K562 (cell line): Measurements from ENCODE around the gene OVOL3. TPM values are rescaled to one million over a fixed set of nuclear protein-coding genes. Genes with fewer than 3 reads are reported as not detected.

ENCODE experiments used
- ATAC-seq: fragments of 200-7000 bp; cut with Tn5 transposase; 3 replicates; pipeline ENCODE4 v1.9.1; 2020; ENCODE audit warnings: moderate library complexity
- BruUV-seq: library from RNA; stranded (reverse); fragments of 400-500 nt; replicated peaks from 2 replicates; lab custom pipeline; 2021; lab: Mats Ljungman, UMichigan
- CTCF ChIA-PET: fragments of 300-600 bp; formaldehyde crosslinking; extraction: SDS; loops from one replicate; lab custom pipeline; 2021; ENCODE audit warnings: low intra/inter-chr PET ratio; lab: Yijun Ruan, JAX
- POLR2A ChIA-PET: fragments of 300-600, 350-650 bp; sonication (Branson Sonifier 250); formaldehyde crosslinking; extraction: SDS; loops from one replicate; lab custom pipeline; 2021; ENCODE audit warnings: antibody characterized with exemption, inconsistent platforms; lab: Yijun Ruan, JAX
- DNase-seq, 4 experiments: peaks; one replicate each; pipeline versions ENCODE4 v3.0.0 to v3.0.0-alpha.2; 2011 to 2018; ENCODE audit warnings: low spot score in 3 of 4, mixed read lengths in 3 of 4; ENCODE audit errors: extremely low read depth in 1 of 4
- FAIRE-seq: peaks from 2 replicates; lab custom pipeline; 2011; peaks lifted over from hg19 to GRCh38; lab: Jason Lieb, UNC
- H2AFZ ChIP-seq: 2 replicates; pipeline ENCODE4 v1.6.0; 2011; ENCODE audit warnings: low read depth, low read length, control low read depth, inconsistent platforms
- H3K27ac ChIP-seq: fragments of 200-600 bp; 3 replicates; pipeline ENCODE4 v1.8.0; 2011; ENCODE audit warnings: low read depth, mild to moderate bottlenecking, control low read depth, inconsistent platforms, low read length, moderate library complexity, mixed read lengths; ENCODE audit errors: extremely low read depth
- H3K27me3 ChIP-seq, 2 experiments: fragments of 300-600 bp in 1 of 2; 2 replicates in 1 of 2; 3 replicates in 1 of 2; pipeline versions ENCODE4 v1.6.0 to v1.8.0; 2011; ENCODE audit warnings: inconsistent platforms in 2 of 2, low read length in 2 of 2, mild to moderate bottlenecking in 1 of 2, mixed read lengths in 1 of 2, moderate library complexity in 1 of 2; ENCODE audit not compliant: control insufficient read depth in 2 of 2, insufficient read depth in 2 of 2
- H3K36me3 ChIP-seq: fragments of 300-600 bp; 3 replicates; pipeline ENCODE4 v1.8.0; 2011; ENCODE audit warnings: mild to moderate bottlenecking, low read length, inconsistent platforms; ENCODE audit not compliant: control insufficient read depth, insufficient read depth
- H3K4me1 ChIP-seq, 2 experiments: fragments of 200-600 bp in 1 of 2; replicated peaks in 1 of 2; 2 replicates in 1 of 2; 3 replicates in 1 of 2; pipeline versions ENCODE4 v1.5.1 to v1.8.0; 2011; ENCODE audit warnings: inconsistent platforms in 2 of 2, low read length in 2 of 2, mild to moderate bottlenecking in 1 of 2, mixed read lengths in 1 of 2, moderate library complexity in 1 of 2; ENCODE audit not compliant: control insufficient read depth in 2 of 2, insufficient read depth in 2 of 2
- H3K4me2 ChIP-seq: 2 replicates; pipeline ENCODE4 v1.6.1; 2011; ENCODE audit warnings: low read length, control low read depth, inconsistent platforms, mixed read lengths; ENCODE audit not compliant: insufficient read depth
- H3K4me3 ChIP-seq: fragments of 200-600 bp; sonication (generic), shearing (Covaris generic); 2 replicates; pipeline ENCODE4 v1.5.1; 2016; ENCODE audit warnings: control low read depth, inconsistent platforms
- H3K79me2 ChIP-seq: fragments of 200-600 bp; 3 replicates; pipeline ENCODE4 v1.8.0; 2011; ENCODE audit warnings: low read length, inconsistent platforms; ENCODE audit not compliant: control insufficient read depth, insufficient read depth
- H3K9ac ChIP-seq, 2 experiments: 2 replicates each; pipeline versions ENCODE4 v1.6.0 to v1.6.1; 2011; ENCODE audit warnings: low read depth in 2 of 2, low read length in 2 of 2, control low read depth in 1 of 2, inconsistent platforms in 1 of 2, mild to moderate bottlenecking in 1 of 2, mixed read lengths in 1 of 2; ENCODE audit not compliant: insufficient read depth in 1 of 2
- H3K9me1 ChIP-seq: one replicate; pipeline ENCODE4 v1.6.0; 2011; ENCODE audit warnings: inconsistent platforms, mild to moderate bottlenecking, low read length, moderate library complexity; ENCODE audit not compliant: control insufficient read depth, insufficient read depth
- H3K9me3 ChIP-seq: replicated peaks from 2 replicates; pipeline ENCODE4 v1.5.1; 2011; ENCODE audit warnings: low read depth, low read length, inconsistent platforms; ENCODE audit not compliant: control insufficient read depth, insufficient read depth
- H4K20me1 ChIP-seq: replicated peaks from 2 replicates; pipeline ENCODE4 v1.6.1; 2011; ENCODE audit warnings: low read length, inconsistent platforms, mixed read lengths; ENCODE audit not compliant: control insufficient read depth, insufficient read depth
- CHD1 ChIP-seq: fragments of 200-600 bp; sonication (generic); IDR thresholded peaks from one replicate; pipeline ENCODE4 v1.6.1; 2012; ENCODE audit warnings: mild to moderate bottlenecking, moderate library complexity, low read length, inconsistent platforms
- ELF4 ChIP-seq: fragments of 450-650 bp; formaldehyde crosslinking; IDR thresholded peaks from 2 replicates; pipeline ENCODE4 v1.4.0; 2022; ENCODE audit warnings: missing genetic modification characterization
- FOXO4 ChIP-seq: fragments of 450-650 bp; formaldehyde crosslinking; IDR thresholded peaks from 2 replicates; pipeline ENCODE4 v1.4.0; 2020; ENCODE audit warnings: mild to moderate bottlenecking, moderate library complexity
- GABPA ChIP-seq: fragments of 200-800 bp; sonication (Bioruptor generic); conservative IDR thresholded peaks from 2 replicates; pipeline ENCODE4 v1.6.1; 2016; ENCODE audit warnings: low read depth, missing genetic modification characterization, missing compliant biosample characterization
- KAT2B ChIP-seq: IDR thresholded peaks from one replicate; pipeline ENCODE4 v1.6.1; 2012; ENCODE audit warnings: low read depth, mild to moderate bottlenecking, control low read depth, inconsistent platforms, low read length, moderate library complexity
- MEF2A ChIP-seq: IDR thresholded peaks from 2 replicates; pipeline ENCODE4 v1.6.1; 2011; ENCODE audit warnings: low read depth, mild to moderate bottlenecking, low read length, moderate library complexity; ENCODE audit not compliant: control insufficient read depth
- SMARCA4 ChIP-seq: fragments of 450-650 bp; IDR thresholded peaks from 2 replicates; pipeline ENCODE4 v1.6.1; 2016
- SOX6 ChIP-seq: fragments of 450-650 bp; IDR thresholded peaks from 2 replicates; pipeline ENCODE4 v1.6.1; 2014; ENCODE audit warnings: mild to moderate bottlenecking
- TFE3 ChIP-seq: fragments of 450-650 bp; formaldehyde crosslinking; IDR thresholded peaks from 2 replicates; pipeline ENCODE4 v1.4.0; 2020; ENCODE audit warnings: mild to moderate bottlenecking, mixed read lengths
- WGBS: fragments of 100-300 bp; shearing (Covaris generic); methylation state at CpG from one replicate; pipeline ENCODE4 v1.1.6; 2016; ENCODE audit warnings: low coverage, mixed read lengths; ENCODE audit not compliant: insufficient coverage; ENCODE audit errors: missing lambda C conversion rate; 5-methylcytosine and 5-hydroxymethylcytosine counted together
- in situ Hi-C: fragments of 300-500 bp; cut with MboI; formaldehyde crosslinking; loops from 4 replicates; pipeline ENCODE4 v1.15.0; 2018; ENCODE audit warnings: inconsistent platforms, mixed read lengths
- intact Hi-C: fragments of 100-400 bp; cut with micrococcal nuclease; formaldehyde crosslinking; loops from 2 replicates; pipeline ENCODE4 v1.14.2; 2022
- polyA plus RNA-seq, 8 experiments: library from polyadenylated mRNA; depleted of rRNA in 4 of 8; stranded (reverse) in 5 of 8; unstranded in 3 of 8; fragments of >200 nt; fragmentation: Nextera tagmentation in 2 of 8; fragmentation: Illumina TruSeq in 1 of 8; extraction: Ambion mirVana in 2 of 8; extraction: Trizol in 1 of 8; gene quantifications; 2 replicates each; pipeline versions ENCODE4 v1.2.1 to v1.2.3, GENCODE V29; 2011 to 2014; ENCODE audit warnings: inconsistent platforms in 1 of 8, missing spikeins in 1 of 8
- total RNA-seq, 7 experiments: library from RNA; depleted of rRNA in 6 of 7; stranded (reverse); fragments of >200 nt in 6 of 7; fragmentation: Illumina TruSeq in 2 of 7; extraction: Trizol in 2 of 7; gene quantifications; 2 replicates each; pipeline versions ENCODE4 v1.2.1 to v1.2.3, GENCODE V29; 2011 to 2021; ENCODE audit warnings: low replicate concordance in 1 of 7
- TF ChIP-seq, protein P1 (sequence below): fragments of 200-800 bp; sonication (Bioruptor generic); IDR thresholded peaks from 2 replicates; pipeline ENCODE4 v1.6.1; 2017; ENCODE audit warnings: missing genetic modification characterization, missing compliant biosample characterization

OVOL3 gene
- total and polyA plus RNA-seq, 9 of the 15 experiments (the other 6 are each of a cell fraction or from before 2014, with no cell fraction given): not detected

- TF ChIP-seq FOXO4 (no peak), ELF4 (CRISPR knock-in tag) (no peak), SOX6 (peak; percentile 54)
- TF ChIP-seq, all 486 proteins: peak for 146
These were observed 28.7 kb downstream of the OVOL3 start, which contains the start of gene CAPNS1 (continued) for GRCh38 chr19:36139473-36140303.

GRCh38 chr19:36140304-36141038 is 29.5 kb downstream of the OVOL3 start:
- peak overlapping the region; percentile 69 for H2AFZ ChIP-seq
- in situ Hi-C loops: no loop called here
- peak overlapping the region; percentile 98 to 99 for H3K9ac ChIP-seq
- H3K4me1 ChIP-seq: peaks cover 13 to 37% of the 10 kb centered on the region in 2 experiments
- BruUV-seq: TSS peak; percentile 88
- ATAC-seq: peak; percentile 56
- POLR2A ChIA-PET: interaction anchor here (0.6 to 2.1 kb wide), 6 partner anchors 11 to 1984 kb away, joined by 3 to 9 read pairs (median 3); no protein-coding TSS in a partner anchor
- H4K20me1 ChIP-seq: peaks cover 11% of the 10 kb centered on the region
- DNase-seq: peak in 3 of 4 experiments; percentile 59 to 87 (median 83)
- no peaks in the 10 kb centered on the region for H3K27me3 ChIP-seq
- CTCF ChIA-PET: no interaction called here
- intact Hi-C loops: no loop called here
- WGBS: 2% methylated on average over 20 of the region's 31 CpGs
- no peaks in the 10 kb centered on the region for H3K9me3 ChIP-seq
- H3K4me2 ChIP-seq: peak overlapping the region; percentile 96
- peaks cover 8% of the 10 kb centered on the region for H3K9me1 ChIP-seq
- peak overlapping the region; percentile 99 for H3K27ac ChIP-seq
- H3K79me2 ChIP-seq: peaks cover 26% of the 10 kb centered on the region
- peaks cover 34% of the 10 kb centered on the region for H3K36me3 ChIP-seq
- FAIRE-seq: no peak
- peak overlapping the region; percentile 95 for H3K4me3 ChIP-seq
- TF ChIP-seq, protein P1, sequence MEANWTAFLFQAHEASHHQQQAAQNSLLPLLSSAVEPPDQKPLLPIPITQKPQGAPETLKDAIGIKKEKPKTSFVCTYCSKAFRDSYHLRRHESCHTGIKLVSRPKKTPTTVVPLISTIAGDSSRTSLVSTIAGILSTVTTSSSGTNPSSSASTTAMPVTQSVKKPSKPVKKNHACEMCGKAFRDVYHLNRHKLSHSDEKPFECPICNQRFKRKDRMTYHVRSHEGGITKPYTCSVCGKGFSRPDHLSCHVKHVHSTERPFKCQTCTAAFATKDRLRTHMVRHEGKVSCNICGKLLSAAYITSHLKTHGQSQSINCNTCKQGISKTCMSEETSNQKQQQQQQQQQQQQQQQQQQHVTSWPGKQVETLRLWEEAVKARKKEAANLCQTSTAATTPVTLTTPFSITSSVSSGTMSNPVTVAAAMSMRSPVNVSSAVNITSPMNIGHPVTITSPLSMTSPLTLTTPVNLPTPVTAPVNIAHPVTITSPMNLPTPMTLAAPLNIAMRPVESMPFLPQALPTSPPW (CRISPR knock-in tag): peak; percentile 68
- TF ChIP-seq SMARCA4: 0 out of 2 replicates have a peak, but pooled peaks have one; percentile 9
- TF ChIP-seq GABPA (tag): peak; percentile 59
- no peak for TF ChIP-seq KAT2B
- no peak for TF ChIP-seq TFE3
- TF ChIP-seq CHD1: peak; percentile 71
- TF ChIP-seq MEF2A: no peak
